ENCODE data around the gene WDCP.
"Not testable (repeated sequence)": the region's sequence is repeated elsewhere in the genome, so short reads cannot be mapped to it uniquely, and the experiment has no call there.

The WDCP gene

DNA sequence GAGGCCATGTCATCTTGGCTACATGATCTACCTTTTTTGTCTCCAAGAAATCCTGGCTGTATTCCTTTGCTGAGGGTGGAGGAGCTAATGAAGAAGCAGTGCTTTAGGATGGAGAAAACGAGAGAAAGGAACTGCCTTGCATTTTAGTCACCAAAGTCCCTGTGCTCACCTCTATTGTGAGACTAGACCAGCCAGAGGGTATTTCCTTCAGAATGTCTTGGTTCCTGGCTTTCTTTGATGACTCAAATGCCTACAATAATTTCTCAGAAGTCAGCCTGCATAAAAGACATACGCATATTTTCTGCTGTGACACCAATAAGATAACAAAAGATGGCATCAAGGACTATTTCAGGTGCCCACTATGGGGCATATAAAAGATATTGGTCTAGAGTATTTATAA is 18.1 kb upstream of the WDCP start:
- DNase-seq (ENCODE audit: low spot score), result no peak

DNA sequence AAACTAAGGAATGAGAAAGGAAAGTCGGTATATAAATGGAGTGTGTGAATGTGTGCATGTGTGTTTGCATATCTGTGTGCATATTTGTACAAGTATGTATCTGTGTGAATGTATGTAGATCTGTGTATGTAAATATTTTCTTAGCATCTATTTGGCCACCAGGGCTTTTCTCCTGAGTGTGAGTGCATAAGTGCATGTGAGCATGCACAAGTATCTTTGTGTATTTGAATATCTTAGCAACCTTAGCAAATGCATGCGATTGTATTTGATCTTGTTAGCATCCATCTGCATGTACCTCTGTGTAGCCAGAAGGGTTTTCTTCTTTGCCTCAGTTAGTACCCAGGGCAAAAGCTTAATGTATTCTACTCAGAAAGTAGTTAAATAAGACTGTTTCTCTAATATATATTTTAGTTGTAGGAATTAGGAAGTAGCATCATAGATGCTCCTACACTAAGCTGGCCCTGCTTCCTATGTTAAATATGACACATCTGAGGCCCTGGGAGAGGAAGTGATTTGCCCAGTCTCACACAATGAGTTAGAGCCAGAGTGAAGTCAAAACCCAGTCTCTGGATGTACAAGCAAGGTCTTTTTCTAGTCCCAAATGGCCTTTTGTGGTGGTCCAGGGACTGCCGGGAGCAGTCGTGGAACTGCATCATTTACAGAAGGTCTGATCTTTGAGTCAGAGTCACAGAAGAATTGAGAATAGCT is 11.5 kb upstream of the WDCP start:
- DNase-seq (ENCODE audit: low spot score), result no peak

DNA sequence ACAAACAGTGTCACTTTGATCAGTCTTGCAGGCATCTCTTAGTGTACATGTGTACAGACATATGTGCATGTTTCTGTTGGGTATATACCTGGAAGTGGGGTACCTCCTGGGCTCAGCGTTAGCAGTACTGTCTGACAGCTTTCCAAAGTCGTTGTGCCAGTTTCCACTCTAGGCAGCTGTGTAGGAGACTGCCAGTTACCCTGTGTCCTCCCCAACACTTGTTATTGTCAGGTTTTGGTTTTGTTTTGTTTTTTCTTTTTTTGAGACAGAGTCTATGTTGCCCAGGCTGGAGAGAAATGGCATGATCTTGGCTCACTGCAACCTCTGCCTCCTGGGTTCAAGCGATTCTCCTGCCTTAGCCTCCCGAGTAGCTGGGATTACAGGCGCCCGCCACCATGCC is 8.6 kb upstream of the WDCP start:
- no peak for DNase-seq (ENCODE audit: low spot score)

GRCh38 chr2:24054366-24055010 is 7.3 kb upstream of the WDCP start:
- DNase-seq (ENCODE audit: low spot score), result no peak

DNA sequence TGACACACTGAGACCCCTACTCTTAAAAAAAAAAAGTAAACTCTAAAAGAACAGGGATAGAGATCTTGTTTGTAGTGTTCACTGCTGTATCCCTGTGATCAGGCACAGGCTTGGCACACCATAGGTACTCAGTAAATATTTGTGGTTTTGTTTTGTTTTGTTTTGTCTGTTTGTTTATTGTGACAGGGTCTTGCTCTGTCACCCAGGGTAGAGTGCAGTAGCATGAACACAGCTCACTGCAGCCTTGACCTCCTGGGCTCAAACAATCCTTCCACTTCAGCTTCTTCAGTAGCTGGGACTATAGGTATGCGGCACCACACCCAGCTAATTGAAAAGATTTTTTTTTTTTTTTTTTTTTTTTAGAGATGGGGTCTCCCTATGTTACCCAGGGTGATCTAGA is 5.8 kb upstream of the WDCP start:
- DNase-seq (ENCODE audit: low spot score), result no peak

- DNase-seq (ENCODE audit: low spot score), result no peak
Measured at GRCh38 chr2:24051833-24052232, 4.6 kb upstream of the WDCP start.

DNA sequence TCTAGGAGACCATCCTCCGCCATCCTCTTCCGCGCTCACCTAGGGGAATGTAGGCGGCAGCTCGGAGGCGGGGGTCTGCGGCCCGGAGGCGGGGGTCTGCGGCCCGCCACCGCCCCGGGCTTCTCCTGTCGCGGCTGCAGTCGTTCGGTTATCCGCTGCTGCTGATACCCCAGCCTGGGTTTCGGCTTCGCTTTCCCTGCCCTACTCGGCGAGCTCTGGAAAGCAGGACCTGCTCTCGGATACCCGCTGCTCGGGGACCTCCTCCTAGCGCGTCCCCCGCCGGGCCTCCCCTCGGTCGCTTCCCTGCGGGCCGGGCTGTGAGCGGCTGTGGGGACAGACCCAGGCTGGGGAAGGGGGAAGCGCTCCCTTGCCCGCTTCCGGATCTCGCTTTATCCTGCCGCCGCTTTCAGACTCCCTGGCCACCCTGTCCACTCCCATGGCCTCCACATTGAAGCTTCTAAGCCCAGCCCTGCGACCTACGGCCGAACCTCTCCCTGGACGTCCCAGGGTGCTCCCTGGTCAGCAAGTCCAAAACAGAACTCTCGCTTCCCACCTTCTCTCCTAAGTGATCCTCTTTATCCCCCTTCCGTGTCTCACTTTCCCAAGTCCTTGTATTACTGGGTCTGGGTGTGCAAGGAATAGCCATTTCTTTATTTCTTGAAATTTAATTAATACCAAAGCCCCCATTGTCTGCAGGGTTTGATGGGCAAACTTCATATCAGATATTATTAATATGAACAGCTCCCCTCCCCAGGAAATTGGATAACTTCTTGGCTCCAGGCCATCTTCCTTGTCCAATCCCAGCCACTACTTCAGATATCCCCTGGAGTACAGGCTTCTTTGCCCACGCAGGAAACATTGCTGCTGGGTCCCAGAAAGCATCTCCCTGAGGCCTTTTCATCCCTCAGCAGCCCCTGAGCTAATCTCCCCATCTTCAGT is 3.1 kb upstream of the WDCP start:
- DNase-seq (ENCODE audit: low spot score), result peak; percentile 37

DNA sequence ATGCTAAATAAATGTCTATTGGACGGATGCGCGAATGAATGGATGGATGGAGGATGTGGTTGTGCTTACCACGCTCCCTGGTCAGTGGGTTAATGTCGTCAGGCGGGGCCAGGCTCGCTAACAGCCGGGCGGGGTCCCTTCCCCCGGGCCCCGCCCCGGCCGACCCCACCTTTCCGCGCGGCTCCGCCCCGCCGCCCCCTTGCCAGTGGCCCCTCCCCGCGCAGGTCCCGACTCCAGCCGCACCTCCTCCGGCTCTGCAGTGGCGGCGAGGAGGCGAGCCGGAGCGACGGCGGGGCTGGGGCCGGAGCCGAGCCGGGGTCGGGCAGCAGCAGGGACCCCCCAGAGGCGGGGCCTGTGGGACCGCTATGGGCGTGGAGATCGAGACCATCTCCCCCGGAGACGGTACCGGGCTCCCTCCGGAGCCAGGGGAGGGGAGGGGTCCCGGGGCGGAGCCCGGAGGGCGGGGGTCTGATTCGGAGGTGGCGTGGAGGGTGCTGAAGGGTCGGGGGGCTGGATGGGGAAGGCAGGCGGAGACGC is 2.4 kb upstream of the WDCP start, which contains the start of gene FKBP1B:
TSS of gene FKBP1B (plus strand) at position 257 of the 537 bp plus-strand sequence. CDS start at position 366, 109 bp downstream.
- peak; percentile 79 for DNase-seq (ENCODE audit: low spot score)

- no peak for DNase-seq (ENCODE audit: low spot score)
Measured at GRCh38 chr2:24048769-24049484, 1.7 kb upstream of the WDCP start.

DNA sequence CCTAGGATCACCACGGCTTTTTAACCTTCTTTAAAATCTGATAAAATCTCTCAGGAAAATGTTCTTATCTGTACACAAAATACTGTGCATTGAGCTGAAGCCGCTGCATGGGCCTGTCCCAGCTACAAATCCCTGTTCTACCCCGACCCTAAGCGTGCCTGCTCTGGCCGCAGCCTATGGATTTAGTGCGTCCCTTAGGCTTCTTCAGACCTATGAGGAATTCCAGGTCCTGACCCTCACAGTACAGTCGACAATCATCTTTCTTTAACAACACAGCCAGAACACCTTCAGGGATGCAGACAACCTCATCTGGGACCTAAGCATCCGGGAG is 477 bp upstream of the WDCP start:
- no peak for DNase-seq (ENCODE audit: low spot score)

DNA sequence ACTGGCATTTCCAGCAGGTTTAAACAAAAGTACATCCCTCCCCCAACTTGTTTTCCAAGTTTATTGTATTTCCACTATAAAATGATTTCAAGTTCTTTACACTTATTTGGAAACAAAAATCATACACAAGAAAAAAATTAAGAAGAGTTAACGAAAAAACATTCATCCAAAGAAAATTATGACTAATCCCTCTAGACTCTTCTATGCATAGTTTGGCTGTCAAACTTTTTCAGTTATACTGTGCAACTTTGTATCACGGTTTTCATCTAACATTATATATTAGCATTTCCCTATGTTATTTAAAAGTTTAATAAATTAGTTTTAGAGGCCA is 627 bp downstream of the WDCP start:
- DNase-seq (ENCODE audit: low spot score), result no peak

- no peak for DNase-seq (ENCODE audit: low spot score)
Measured at GRCh38 chr2:24045511-24046508, 1.4 kb downstream of the WDCP start.

GRCh38 chr2:24043133-24043532 is 4.1 kb downstream of the WDCP start:
- not testable (repeated sequence) for DNase-seq (ENCODE audit: low spot score)

- no peak for DNase-seq (ENCODE audit: low spot score)
Measured at GRCh38 chr2:24040511-24040910, 6.7 kb downstream of the WDCP start.

GRCh38 chr2:24038786-24039499 is 8.2 kb downstream of the WDCP start:
- no peak for DNase-seq (ENCODE audit: low spot score)

DNA sequence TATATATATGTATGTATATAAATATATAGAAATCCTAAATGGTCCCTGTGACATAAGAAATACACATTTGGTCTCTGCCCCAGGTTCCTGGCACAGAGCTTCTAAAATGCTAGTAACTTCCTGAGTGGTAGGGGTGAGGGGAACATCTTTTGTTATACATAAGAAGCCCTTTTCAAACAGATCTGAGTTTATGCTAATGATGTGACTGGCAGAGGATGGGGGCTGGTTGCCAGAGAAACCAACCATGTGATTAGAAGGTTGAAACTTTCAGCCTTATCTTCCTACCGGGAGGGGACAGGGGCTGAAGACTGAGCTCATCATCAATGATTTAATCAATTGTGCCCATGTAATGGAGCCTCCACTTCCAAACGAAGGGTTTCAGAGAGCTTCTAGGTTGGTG is 21.0 kb downstream of the WDCP start:
- no peak for DNase-seq (ENCODE audit: low spot score)

- DNase-seq (ENCODE audit: low spot score), result no peak
Measured at GRCh38 chr2:24024996-24025663, 22.1 kb downstream of the WDCP start.

GRCh38 chr2:24024018-24024417 is 23.2 kb downstream of the WDCP start:
- DNase-seq (ENCODE audit: low spot score), result peak; percentile 70

DNA sequence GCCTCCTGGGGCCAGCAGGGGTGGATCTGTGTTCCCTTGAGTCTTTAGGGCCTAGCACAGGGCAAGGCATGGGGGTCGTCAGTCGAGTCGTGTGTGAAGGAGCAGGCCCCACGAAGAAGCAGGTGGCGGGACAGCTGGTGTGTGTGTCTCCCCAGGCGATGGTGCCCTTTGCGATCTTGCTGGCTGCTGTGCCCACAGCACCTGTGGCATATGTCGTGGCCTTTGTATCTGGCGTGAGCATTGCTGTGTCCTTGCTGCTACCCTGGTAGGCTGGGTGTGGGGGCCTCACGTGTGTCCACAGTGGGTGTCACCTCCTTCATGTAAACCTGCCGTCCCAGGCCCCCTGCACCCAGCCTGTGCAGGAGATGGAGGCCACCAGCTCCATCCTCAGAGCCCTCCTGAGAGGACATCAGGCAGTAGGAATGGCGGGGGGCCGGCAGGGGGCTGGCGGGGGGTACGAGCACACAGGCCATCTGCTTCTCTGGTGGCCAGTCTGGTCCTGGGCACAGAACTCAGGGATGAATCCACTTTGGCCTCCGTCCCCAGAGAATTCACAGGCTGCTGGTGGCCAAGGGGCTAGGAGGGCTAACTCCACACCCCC is 24.1 kb downstream of the WDCP start:
- no peak for DNase-seq (ENCODE audit: low spot score)

All from AG20443 (cell line).